ENCODE results near the gene MRM3. TPM values are rescaled to one million over a fixed set of nuclear protein-coding genes. Genes with fewer than 3 reads are reported as not detected.
"Not testable (repeated sequence)": the region's sequence is repeated elsewhere in the genome, so short reads cannot be mapped to it uniquely, and the experiment has no call there.

MRM3 gene
- total and polyA plus RNA-seq, 2 donors (not counting 3 experiments of a cell fraction or from before 2014, with no cell fraction given), result 17.1 to 19.2 TPM

DNA sequence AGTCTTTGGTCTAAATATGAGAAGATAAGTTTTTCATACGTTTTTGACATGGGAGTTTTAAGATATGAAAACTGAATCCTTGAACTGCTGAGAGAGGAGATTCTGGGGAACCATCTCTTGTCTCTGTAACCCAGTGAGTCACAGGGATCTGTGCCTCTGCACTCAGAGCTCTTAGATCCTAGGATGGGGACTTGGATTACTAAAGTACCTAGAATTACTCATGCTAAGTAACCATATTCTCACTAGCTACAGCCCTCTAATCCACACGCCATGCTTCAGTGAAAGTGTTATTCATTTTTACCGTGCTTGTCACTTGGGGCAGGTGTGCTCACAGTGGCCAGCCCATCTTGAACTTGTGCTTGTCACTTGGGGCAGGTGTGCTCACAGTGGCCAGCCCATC lies 2.0 kb downstream of the MRM3 start:
- dilution Hi-C loops (cut with MboI; ENCODE audit: extremely low pct_ligation_motif_present, low sequenced_read_pairs) (loop anchor here (25.0 kb wide), 1 partner anchor 203 kb away; the partner anchor contains the start of genes NXN and TIMM22), intact Hi-C loops (cut with micrococcal nuclease) (no loop called here)
- Histone ChIP-seq H3K4me3 (replicated peaks in 1 of 3; ENCODE audit: insufficient read depth in 1 of 3, low read depth in 1 of 3, low read length in 3 of 3) (no peak overlapping the region), H3K9me1 (replicated peaks; ENCODE audit: control insufficient read depth, extremely low read depth, insufficient read depth, low read length) (no peaks in the 10 kb centered on the region), H2AFZ (ENCODE audit: low read depth, low read length) (no peak overlapping the region), H3K9ac (replicated peaks; ENCODE audit: extremely low read depth, insufficient read depth, low read length) (no peak overlapping the region), H3K27me3 (ENCODE audit: control insufficient read depth in 2 of 2, insufficient read depth in 2 of 2, low read length in 2 of 2) (no peaks in the 10 kb centered on the region), H3K9me3 (replicated peaks; ENCODE audit: control insufficient read depth, insufficient read depth, low read length) (no peaks in the 10 kb centered on the region), H3K36me3 (ENCODE audit: control insufficient read depth in 2 of 2, extremely low read depth in 1 of 2, insufficient read depth in 2 of 2, low read length in 2 of 2) (peaks cover 3 to 8% of the 10 kb centered on the region in 2 experiments), H3K4me2 (ENCODE audit: insufficient read depth, low read length) (no peak overlapping the region), H3K4me1 (ENCODE audit: control insufficient read depth, extremely low read depth, insufficient read depth, low read length) (peaks cover 18% of the 10 kb centered on the region), H3K79me2 (ENCODE audit: control insufficient read depth, insufficient read depth, low read length) (peaks cover 48% of the 10 kb centered on the region), H3K27ac (ENCODE audit: insufficient read depth, low read depth, low read length) (no peak overlapping the region), H4K20me1 (replicated peaks; ENCODE audit: control insufficient read depth, extremely low read depth, insufficient read depth, low read length) (no peaks in the 10 kb centered on the region)
- no peak for FAIRE-seq
- TF ChIP-seq JUN (IDR thresholded peaks at IDR 0.05; ENCODE audit: borderline replicate concordance, insufficient read depth, insufficient read length, low read depth) (no peak), GATA2 (IDR thresholded peaks at IDR 0.05; ENCODE audit: insufficient read depth, insufficient read length, low read depth, low read length) (no peak)
- TF ChIP-seq, protein P1, sequence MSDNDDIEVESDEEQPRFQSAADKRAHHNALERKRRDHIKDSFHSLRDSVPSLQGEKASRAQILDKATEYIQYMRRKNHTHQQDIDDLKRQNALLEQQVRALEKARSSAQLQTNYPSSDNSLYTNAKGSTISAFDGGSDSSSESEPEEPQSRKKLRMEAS (IDR thresholded peaks at IDR 0.05; ENCODE audit: insufficient read depth, insufficient read length), result no peak
- TF ChIP-seq, protein P2, sequence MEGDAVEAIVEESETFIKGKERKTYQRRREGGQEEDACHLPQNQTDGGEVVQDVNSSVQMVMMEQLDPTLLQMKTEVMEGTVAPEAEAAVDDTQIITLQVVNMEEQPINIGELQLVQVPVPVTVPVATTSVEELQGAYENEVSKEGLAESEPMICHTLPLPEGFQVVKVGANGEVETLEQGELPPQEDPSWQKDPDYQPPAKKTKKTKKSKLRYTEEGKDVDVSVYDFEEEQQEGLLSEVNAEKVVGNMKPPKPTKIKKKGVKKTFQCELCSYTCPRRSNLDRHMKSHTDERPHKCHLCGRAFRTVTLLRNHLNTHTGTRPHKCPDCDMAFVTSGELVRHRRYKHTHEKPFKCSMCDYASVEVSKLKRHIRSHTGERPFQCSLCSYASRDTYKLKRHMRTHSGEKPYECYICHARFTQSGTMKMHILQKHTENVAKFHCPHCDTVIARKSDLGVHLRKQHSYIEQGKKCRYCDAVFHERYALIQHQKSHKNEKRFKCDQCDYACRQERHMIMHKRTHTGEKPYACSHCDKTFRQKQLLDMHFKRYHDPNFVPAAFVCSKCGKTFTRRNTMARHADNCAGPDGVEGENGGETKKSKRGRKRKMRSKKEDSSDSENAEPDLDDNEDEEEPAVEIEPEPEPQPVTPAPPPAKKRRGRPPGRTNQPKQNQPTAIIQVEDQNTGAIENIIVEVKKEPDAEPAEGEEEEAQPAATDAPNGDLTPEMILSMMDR (IDR thresholded peaks at IDR 0.05; ENCODE audit: extremely low read depth in 1 of 2, insufficient read depth in 1 of 2, low read depth in 1 of 2, low read length in 2 of 2), result no peak
- BruUV-seq (replicated peaks), result no TSS peak
- ChIA-PET POLR2A (no interaction called here), CTCF (interaction anchor here (1.4 kb wide), 1 partner anchor 11 kb away, joined by 4 read pairs; no protein-coding TSS in a partner anchor)
- DNase-seq (ENCODE audit: low read depth, low spot score), result no peak

DNA sequence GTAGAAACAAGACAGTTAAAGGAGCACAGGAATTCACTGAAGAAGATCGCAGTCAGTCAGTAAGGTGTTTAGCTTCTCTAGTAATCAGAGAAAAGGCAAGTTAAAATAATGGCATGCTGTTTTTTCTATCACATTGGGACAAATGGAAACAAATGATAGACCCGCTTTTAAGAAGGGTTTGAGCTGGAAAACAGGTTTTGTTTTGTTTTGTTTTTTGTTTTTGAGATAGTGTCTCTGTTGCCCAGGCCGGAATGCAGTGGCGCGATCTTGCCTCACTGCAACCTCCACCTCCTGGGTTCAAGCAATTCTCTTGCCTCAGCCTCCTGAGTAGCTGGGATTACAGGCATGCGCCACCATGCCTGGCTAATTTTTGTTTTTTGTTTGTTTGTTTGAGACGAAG lies 3.7 kb downstream of the MRM3 start:
- H3K9ac ChIP-seq (replicated peaks; ENCODE audit: extremely low read depth, insufficient read depth, low read length); FAIRE-seq; BruUV-seq (replicated peaks); H3K9me3 ChIP-seq (replicated peaks; ENCODE audit: control insufficient read depth, insufficient read depth, low read length); H3K4me2 ChIP-seq (ENCODE audit: insufficient read depth, low read length); H3K4me3 ChIP-seq (replicated peaks in 1 of 3; ENCODE audit: insufficient read depth in 1 of 3, low read depth in 1 of 3, low read length in 3 of 3); H3K27me3 ChIP-seq (ENCODE audit: control insufficient read depth in 2 of 2, insufficient read depth in 2 of 2, low read length in 2 of 2); H4K20me1 ChIP-seq (replicated peaks; ENCODE audit: control insufficient read depth, extremely low read depth, insufficient read depth, low read length); H3K27ac ChIP-seq (ENCODE audit: insufficient read depth, low read depth, low read length); intact Hi-C loops (cut with micrococcal nuclease); H2AFZ ChIP-seq (ENCODE audit: low read depth, low read length); POLR2A ChIA-PET; DNase-seq (ENCODE audit: low read depth, low spot score); H3K9me1 ChIP-seq (replicated peaks; ENCODE audit: control insufficient read depth, extremely low read depth, insufficient read depth, low read length): not testable (repeated sequence)
- H3K4me1 ChIP-seq (ENCODE audit: control insufficient read depth, extremely low read depth, insufficient read depth, low read length), result peaks cover 18% of the 10 kb centered on the region
- dilution Hi-C loops (cut with MboI; ENCODE audit: extremely low pct_ligation_motif_present, low sequenced_read_pairs), result loop anchor here (25.0 kb wide), 1 partner anchor 201 kb away; the partner anchor contains the start of genes NXN and TIMM22
- CTCF ChIA-PET, result interaction anchor here (1.0 to 2.7 kb wide), 3 partner anchors 9 to 195 kb away, joined by 3 to 7 read pairs (median 3); partner anchors contain the start of gene NXN
- H3K36me3 ChIP-seq (ENCODE audit: control insufficient read depth in 2 of 2, extremely low read depth in 1 of 2, insufficient read depth in 2 of 2, low read length in 2 of 2), result peaks cover 4 to 12% of the 10 kb centered on the region in 2 experiments
- H3K79me2 ChIP-seq (ENCODE audit: control insufficient read depth, insufficient read depth, low read length), result peaks cover 40% of the 10 kb centered on the region
